Vagina (tissue), 2 donors: ENCODE results near the gene LANCL2.
"Not testable (repeated sequence)": the region's sequence is repeated elsewhere in the genome, so short reads cannot be mapped to it uniquely, and the experiment has no call there.

Experiments
- CTCF ChIP-seq, 3 experiments: fragments of 450-650 bp in 2 of 3; fragments of 200-600 bp in 1 of 3; sonication (generic) in 1 of 3; IDR thresholded peaks; one replicate each; pipeline ENCODE4 v1.5.1; 2017 to 2019; ENCODE audit warnings: antibody characterized with exemption in 3 of 3, mild to moderate bottlenecking in 2 of 3, moderate library complexity in 2 of 3
- POLR2A ChIP-seq, 2 donors: fragments of 450-650 bp; IDR thresholded peaks; one replicate each; pipeline ENCODE4 v1.6.1; 2017; ENCODE audit warnings: antibody characterized with exemption in 2 of 2, mild to moderate bottlenecking in 2 of 2, moderate library complexity in 2 of 2

- not testable (repeated sequence) for TF ChIP-seq CTCF, POLR2A (IDR thresholded peaks at IDR 0.05)
These were observed 106.5 kb downstream of the LANCL2 start for GRCh38 chr7:55471594-55471993.
